HG03432 (cell line): ENCODE measurements around the gene NAP1L4.
A peak's percentile ranks its signal among the peaks of the same experiment; 100 is the strongest.
"Not testable (repeated sequence)": the region's sequence is repeated elsewhere in the genome, so short reads cannot be mapped to it uniquely, and the experiment has no call there.

ENCODE experiments used
- ATAC-seq: cut with Tn5 transposase; IDR thresholded peaks from one replicate; pipeline ENCODE4 v1.9.1; 2021; ENCODE audit warnings: mild to moderate bottlenecking, moderate library complexity; ENCODE audit not compliant: unreplicated experiment

Gene NAP1L4

DNA sequence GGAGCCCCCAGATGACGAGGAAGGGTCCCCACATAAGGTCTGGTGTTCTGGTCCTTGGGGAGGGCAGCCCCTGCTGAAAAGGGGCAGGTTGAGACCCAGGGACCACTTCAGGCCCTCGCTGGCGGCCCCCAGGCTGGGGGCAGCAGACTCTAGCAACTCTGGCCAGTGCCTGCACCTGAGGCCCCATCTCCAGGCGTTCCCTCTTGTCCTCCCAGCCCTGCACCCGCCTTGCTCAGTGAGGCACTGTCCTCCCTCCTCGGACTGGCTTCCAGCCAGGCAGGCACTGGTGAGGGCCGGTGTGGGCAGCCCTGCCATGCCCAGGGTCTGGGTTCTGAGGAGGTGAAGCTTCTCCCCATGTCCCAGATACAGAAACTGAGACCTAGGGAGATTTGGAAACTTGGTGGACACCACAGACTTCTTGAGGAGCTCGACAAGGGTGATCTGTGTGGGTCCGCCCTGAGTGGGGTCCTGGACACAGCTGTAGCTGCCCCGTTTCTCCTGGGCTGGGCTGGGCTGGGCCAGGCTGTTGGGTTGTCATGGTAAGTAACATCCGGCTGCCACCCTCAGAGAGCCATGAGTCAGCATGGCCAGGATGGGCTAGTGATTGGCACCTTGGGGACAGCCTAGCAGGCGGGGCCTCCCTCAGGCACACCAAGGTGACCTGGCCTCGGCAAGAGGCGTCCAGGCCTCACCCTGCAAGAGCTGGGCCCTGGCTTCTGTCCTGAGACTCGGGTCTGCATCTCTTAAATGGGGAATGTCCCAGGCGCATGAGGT is 51.8 kb downstream of the NAP1L4 start:
- ATAC-seq, result no peak

GRCh38 chr11:2938458-2939418 is 53.4 kb downstream of the NAP1L4 start:
- ATAC-seq, result not testable (repeated sequence)

DNA sequence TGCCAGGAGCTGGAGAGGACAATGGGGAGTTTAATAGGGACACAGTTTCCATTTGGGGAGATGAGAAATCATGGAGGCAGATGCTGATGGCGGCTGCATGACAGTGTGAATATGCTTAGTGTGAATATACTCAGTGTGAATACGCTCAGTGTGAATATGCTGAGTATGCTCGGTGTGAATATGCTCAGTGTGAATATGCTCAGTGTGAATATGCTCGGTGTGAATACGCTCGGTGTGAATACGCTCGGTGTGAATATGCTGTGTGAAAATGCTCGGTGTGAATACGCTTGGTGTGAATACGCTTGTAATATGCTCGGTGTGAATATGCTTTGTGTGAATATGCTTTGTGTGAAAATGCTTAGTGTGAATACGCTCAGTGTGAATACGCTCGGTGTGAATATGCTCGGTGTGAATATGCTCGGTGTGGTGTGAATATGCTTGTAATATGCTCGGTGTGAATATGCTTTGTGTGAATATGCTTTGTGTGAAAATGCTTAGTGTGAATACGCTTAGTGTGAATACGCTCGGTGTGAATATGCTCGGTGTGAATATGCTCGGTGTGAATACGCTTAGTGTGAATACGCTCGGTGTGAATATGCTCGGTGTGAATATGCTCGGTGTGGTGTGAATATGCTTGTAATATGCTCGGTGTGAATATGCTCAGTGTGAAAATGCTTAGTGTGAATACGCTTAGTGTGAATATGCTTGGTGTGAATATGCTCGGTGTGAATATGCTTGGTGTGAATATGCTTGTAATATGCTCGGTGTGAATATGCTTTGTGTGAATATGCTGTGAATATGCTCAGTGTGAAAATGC is 54.3 kb downstream of the NAP1L4 start:
- ATAC-seq, result not testable (repeated sequence)

DNA sequence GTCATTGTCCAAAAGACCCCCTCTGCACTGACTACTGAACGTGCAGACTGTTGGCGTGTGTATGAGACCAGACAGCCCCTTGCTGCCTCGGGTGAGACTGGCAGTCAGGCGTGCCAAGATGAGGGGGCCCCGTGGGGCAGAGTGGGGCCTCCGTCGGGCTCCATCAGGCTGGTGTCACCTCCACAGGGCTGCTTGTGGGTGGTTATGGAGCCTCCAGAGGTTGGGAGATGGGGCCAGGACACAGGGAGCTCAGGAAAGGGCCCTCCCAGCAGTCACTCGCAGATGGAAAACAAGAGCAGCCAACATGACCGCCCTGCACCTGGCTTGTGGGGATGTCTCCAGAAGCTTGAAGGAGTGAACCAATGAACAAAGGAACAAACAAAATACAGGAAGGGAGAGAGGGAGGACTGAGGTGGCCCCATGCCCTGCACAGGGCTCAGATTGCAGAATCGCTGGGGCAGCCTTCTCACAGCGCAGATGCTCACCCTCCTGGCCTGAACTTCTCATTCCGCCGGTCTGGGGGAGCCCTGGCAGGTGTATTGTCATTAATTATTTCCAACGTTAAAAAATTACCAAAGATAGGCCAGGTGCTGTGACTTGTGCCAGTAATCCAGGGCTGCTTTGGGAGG is 57.4 kb downstream of the NAP1L4 start:
- no peak for ATAC-seq

DNA sequence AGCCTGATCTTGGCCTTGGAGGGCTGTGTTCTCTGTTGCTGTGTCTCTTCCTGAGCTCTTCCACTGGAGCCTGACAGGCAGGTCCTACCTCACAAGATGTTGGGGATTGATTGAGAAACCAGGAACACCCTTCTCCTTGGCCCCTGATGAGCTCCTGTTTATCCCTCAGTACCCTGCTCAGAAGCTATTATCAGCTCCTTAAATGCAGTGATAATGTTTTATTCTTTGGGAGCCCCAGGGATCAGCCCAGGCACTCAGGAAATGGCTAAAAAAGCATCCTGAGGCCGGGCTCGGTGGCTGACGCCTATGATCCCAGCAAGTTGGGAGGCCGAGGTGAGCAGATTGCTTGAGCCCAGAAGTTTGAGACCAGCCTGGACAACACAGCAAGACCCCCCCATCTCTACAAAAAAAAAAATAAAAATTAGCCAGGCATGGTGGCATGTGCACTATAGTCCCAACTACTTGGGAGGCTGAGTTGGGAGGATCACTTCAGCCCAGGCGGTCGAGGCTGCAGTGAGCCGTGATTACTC is 58.0 kb downstream of the NAP1L4 start:
- no peak for ATAC-seq

DNA sequence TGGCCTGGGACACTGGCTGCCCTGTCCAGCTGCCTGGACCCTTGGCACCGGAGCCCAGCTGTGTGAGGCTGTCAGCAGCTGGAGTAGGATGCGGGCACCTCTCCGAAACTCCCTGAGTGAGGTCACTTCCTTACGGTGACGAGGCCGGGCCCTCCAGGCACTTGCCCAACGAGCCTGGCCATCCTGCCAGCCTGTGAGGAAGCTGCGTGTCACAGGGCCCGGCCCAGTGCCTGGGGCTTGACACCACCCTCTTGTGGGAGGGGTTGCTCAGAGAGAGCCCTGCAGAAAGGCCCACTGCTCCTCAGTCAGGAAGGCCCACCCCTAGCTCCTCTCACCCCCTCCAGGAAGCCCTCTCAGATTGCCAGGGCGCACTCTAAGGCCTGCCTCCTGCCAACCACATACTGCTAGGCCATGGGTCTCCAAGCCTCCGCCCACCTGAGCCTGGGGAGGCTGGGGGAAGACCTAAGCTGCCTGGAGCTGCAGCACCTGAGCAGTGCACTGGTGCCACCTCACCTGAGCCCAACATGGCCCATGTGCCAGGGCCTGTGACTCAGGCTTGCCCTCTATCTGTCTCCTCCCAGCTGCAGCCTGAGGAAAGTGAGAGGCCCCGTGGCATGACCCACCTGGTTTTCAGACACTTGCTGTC is 58.6 kb downstream of the NAP1L4 start:
- no peak for ATAC-seq

- ATAC-seq, result no peak
These were observed 59.3 kb downstream of the NAP1L4 start for GRCh38 chr11:2932850-2933251.

DNA sequence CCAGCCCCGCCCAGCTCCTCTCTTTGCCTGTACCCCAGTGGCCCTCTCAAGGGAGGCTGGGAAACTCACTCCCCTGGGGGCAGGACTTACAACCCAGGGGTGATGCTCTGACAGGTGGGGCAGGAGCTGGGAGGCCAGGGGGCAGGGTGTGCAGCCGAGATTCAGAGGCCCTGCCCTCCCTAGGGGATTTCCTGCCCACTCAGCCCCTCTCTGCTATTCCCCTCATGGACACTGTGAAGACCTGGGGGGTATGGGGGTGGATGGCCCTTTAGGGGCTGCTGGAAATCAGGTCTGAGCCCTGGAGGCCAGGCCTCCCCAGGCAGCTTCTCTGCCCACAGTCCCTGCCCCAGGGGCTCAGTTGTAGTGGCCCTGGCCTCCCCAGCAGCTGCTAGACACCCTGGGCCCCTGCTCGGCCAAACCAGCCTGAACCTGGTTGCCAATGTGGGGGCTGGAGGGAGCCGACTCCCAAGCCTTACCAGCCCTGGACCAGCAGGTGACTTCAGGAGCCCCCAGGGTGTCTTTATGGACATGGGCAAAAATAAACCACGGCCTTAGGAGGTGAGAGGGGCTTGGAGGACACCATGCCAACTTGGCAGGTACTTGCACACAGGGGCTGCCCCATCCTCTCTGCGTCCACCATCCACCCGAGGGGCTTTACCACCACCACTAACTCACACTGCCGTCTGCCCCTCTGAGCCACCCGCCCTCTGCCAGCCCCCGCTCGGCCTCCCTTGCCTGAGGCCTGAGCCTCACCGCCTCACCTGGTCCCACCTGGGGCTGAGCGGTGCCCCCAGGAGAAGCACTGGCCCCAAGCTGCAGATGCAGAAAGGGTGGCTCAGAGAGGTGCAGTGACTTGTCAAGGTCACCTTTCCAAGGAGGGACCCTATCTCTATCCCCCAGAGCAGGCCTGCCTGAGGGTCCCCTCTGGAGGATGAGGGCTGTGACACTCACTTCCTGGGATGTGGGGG is 60.1 kb downstream of the NAP1L4 start:
- ATAC-seq, result no peak

- ATAC-seq, result no peak
These were observed 60.7 kb downstream of the NAP1L4 start for GRCh38 chr11:2931420-2931746.

- ATAC-seq, result peak; percentile 35
These were observed 61.3 kb downstream of the NAP1L4 start for GRCh38 chr11:2930704-2931419.

- peak; percentile 36 for ATAC-seq
These were observed 62.0 kb downstream of the NAP1L4 start for GRCh38 chr11:2929950-2930703.

DNA sequence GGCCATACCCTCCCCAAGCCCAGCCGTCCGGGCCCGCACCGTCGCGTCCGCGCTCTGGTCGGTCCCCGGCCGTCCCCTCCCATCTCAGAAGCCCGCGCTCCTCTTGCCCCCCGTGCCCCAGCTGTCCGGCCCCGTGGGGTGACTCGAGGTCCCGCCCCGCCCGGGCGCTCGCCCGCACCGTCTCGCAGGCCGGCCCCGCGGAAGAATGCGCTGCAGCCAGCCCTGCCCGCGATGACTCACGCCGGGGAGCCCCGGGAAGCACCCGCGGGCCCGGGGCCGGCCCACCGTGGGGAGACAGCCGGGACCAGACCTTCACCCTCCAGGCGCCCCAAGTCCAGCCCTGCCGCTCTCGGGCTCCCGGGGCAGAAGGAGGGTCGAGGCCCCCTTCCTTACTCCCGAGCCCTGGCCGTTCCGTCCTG is 62.6 kb downstream of the NAP1L4 start:
- ATAC-seq, result peak; percentile 30

DNA sequence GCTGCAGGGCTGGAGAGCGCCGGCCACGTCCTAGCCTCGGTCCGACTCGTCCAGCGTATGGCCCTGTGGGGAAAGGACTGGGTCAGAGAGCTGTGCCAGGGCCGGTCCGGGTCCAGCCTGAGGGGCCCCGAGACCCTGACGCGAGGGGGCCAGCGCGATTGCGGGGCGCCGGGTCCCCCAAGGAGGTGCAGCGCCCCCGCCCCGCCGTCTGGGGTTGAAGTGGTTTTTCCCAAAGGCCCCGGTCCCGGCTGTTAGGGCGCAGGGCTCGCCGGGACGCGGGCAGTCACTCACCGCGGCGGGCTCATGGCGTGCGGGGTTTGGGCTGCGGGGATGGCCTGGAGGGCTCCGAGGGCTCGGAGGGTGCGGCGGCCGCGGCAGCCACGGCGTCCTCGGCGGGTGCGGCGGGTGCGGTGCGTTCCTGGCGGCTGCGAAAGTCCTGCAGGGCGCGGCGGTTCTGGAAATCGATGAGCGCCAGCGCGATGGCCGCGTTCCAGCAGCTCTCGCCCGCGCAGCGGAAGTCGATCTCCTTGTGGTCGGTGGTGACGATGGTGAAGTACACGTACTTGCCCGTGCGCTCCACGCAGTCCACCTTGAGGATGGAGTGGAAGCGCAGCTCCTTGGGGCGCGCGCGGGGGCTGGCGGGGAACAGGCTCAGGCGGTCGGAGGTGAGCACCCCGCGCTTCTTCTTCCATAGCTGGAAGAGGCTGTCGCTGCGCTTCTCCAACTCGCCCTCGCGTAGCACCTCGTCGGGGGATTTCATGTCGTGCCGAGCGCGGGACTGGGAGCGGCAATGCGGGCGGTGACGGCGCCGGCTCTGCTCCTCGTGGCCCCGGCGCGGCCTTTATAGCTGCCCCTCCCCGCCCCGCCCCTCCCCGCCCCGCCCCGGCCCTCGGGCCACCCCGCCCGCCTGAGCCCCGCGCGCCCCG is 63.3 kb downstream of the NAP1L4 start, which contains the start of gene PHLDA2:
Gene PHLDA2, minus strand, starts transcription at position 816 of the 926 bp plus-strand sequence. Its CDS starts 56 bp downstream, at position 760.
- ATAC-seq, result peak; percentile 25

GRCh38 chr11:2927851-2928604 is 64.1 kb downstream of the NAP1L4 start:
- ATAC-seq, result no peak

GRCh38 chr11:2927121-2927800 is 64.9 kb downstream of the NAP1L4 start:
- no peak for ATAC-seq
